Fibroblast of skin of back (primary cell): ENCODE results near the gene VAC14.
"Not testable (repeated sequence)": the region's sequence is repeated elsewhere in the genome, so short reads cannot be mapped to it uniquely, and the experiment has no call there.

Experiments used
- DNase-seq: peaks from one replicate; pipeline ENCODE4 v3.0.0-alpha.2; 2013

The VAC14 gene

GRCh38 chr16:70660672-70661350 lies 140.1 kb downstream of the VAC14 start:
- DNase-seq, result no peak

GRCh38 chr16:70659953-70660671 lies 140.8 kb downstream of the VAC14 start:
- DNase-seq, result no peak

GRCh38 chr16:70659546-70659945 lies 141.4 kb downstream of the VAC14 start:
- DNase-seq, result no peak

GRCh38 chr16:70658921-70659320 lies 142.0 kb downstream of the VAC14 start:
- no peak for DNase-seq

- DNase-seq, result no peak
These were observed 143.0 kb downstream of the VAC14 start for GRCh38 chr16:70657956-70658355.

GRCh38 chr16:70656712-70657263 lies 144.2 kb downstream of the VAC14 start:
- DNase-seq, result no peak

- no peak for DNase-seq
These were observed 144.8 kb downstream of the VAC14 start for GRCh38 chr16:70656065-70656711.

GRCh38 chr16:70653809-70654771 lies 146.9 kb downstream of the VAC14 start:
- peak; percentile 84 for DNase-seq

- no peak for DNase-seq
These were observed 147.6 kb downstream of the VAC14 start for GRCh38 chr16:70653406-70653805.

- DNase-seq, result peak; percentile 22
These were observed 148.6 kb downstream of the VAC14 start for GRCh38 chr16:70652322-70652721.

- DNase-seq, result peak; percentile 45
These were observed 149.4 kb downstream of the VAC14 start for GRCh38 chr16:70651524-70651923.

- DNase-seq, result no peak
These were observed 150.7 kb downstream of the VAC14 start for GRCh38 chr16:70650216-70650615.

- peak; percentile 65 for DNase-seq
These were observed 151.7 kb downstream of the VAC14 start for GRCh38 chr16:70649300-70649699.

- DNase-seq, result no peak
These were observed 152.4 kb downstream of the VAC14 start for GRCh38 chr16:70648606-70649005.

GRCh38 chr16:70647441-70648359 lies 153.3 kb downstream of the VAC14 start:
- no peak for DNase-seq

- DNase-seq, result no peak
These were observed 154.4 kb downstream of the VAC14 start, which contains the start of gene IL34 for GRCh38 chr16:70646260-70647241. IL34 (plus strand) TSS chr16:70646559; CDS start chr16:70646948, 389 bp downstream.

GRCh38 chr16:70644763-70645597 lies 156.0 kb downstream of the VAC14 start:
- DNase-seq, result no peak

- not testable (repeated sequence) for DNase-seq
These were observed 157.7 kb downstream of the VAC14 start for GRCh38 chr16:70643264-70643663.

- no peak for DNase-seq
These were observed 158.3 kb downstream of the VAC14 start for GRCh38 chr16:70642633-70643032.
